CD4-positive, alpha-beta T cell treated with Interleukin-6 for 4 hours (primary cell): ENCODE results near the gene NDE1.
A peak's percentile ranks its signal among the peaks of the same experiment; 100 is the strongest.
"Not testable (repeated sequence)": the region's sequence is repeated elsewhere in the genome, so short reads cannot be mapped to it uniquely, and the experiment has no call there.

Experiments used
- DNase-seq: peaks from one replicate; pipeline ENCODE4 v3.0.0-alpha.2; 2020; ENCODE audit warnings: mixed read lengths

The NDE1 gene

DNA sequence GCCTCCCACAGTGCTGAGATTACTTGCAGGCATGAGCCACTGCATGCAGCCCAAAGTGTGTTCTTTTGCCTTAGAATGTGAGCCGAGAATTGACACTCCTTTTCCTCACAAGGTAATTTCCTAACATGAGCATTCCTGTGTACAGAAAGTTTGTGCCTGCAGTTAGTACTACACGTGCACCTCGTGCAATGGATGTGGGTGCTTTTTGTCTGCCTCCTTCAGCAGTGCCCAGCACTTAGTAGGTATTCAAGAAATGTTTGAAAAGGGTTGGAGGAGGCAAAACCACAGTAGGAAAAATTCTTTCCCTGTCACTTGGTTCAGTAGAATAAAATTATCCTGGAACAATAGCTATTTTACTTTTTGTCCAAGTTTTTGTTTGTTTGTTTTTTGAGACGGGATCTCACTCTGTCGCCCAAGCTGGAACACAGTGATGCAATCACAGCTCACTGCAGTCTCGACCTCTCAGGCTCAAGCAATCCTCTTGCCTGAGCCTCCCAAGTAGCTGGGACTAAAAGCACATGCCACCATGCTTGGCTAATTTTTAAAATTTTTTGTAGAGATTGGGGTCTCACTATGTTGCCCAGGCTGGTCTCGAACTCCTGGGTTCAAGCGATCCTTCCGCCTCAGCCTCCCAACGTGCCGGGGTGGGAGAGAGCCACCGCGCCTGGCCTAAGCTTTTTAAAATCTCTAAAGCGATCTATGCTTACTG lies 2.4 kb downstream of the NDE1 start:
- no peak for DNase-seq

DNA sequence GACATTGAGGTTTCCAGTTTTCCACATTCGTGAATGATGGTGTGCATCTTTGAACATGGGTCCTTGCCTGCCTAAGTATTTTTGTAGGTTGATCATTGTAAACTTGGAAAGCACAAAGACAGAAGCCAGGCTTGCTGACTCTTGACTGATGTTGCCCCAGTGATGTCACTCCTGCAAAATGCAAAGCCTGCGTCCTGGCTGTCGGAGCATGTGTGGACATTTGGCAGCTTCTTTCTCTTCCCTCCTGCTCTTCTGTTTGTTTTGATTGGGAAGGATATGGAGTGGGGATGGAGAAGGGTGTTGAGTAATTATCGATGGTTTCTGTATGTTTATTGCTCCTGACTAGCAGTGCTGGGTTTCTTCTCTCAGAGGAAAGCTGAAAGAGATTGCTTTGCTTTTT lies 3.2 kb downstream of the NDE1 start:
- no peak for DNase-seq

DNA sequence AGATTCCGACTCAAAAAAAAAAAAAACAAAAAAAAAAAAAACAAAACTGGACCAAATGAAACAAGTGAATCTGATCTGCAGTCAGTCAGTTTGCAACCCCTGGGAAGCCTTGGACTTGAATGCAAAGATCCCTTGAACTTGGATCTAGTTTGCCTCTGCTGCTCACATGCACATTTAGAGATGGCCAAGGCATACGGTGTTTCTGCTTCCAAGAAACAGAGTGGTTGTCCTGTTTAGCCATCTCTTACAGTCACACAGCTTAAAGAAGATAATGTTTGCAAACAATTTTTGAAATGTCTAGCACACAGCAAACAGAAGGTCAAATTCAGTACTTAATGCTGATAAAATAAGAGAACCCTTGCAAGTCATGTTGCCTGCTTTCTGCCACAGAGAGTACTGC lies 4.5 kb downstream of the NDE1 start:
- DNase-seq: no peak

DNA sequence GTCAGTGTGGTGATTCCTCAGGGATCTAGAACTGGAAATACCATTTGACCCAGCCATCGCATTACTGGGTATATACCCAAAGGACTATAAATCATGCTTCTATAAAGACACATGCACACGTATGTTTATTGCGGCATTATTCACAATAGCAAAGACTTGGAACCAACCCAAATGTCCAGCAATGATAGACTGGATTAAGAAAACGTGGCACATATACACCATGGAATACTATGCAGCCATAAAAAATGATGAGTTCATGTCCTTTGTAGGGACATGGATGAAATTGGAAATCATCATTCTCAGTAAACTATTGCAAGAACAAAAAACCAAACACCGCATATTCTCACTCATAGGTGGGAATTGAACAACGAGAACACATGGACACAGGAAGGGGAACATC lies 5.5 kb downstream of the NDE1 start:
- DNase-seq: not testable (repeated sequence)

- DNase-seq: no peak
Observed at GRCh38 chr16:15658149-15658548, 8.1 kb downstream of the NDE1 start.

DNA sequence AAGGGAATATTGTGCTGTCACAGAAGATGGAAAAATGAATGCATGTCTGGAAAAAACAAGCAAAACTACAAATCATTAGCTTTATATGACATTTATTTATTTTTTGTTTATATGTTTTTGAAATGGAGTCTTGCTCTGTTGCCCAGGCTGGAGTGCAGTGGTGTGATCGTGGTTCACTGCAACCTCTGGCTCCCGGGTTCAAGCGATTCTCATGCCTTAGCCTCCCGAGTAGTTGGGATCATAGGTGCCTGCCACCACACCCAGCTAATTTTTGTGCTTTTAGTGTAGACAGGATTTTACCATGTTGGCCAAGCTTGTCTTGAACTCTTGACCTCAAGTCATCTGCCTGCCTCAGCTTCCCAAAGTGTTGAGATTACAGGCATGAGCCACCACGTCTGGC lies 8.5 kb downstream of the NDE1 start:
- DNase-seq: no peak

GRCh38 chr16:15660203-15660601 lies 10.2 kb downstream of the NDE1 start:
- DNase-seq: no peak

DNA sequence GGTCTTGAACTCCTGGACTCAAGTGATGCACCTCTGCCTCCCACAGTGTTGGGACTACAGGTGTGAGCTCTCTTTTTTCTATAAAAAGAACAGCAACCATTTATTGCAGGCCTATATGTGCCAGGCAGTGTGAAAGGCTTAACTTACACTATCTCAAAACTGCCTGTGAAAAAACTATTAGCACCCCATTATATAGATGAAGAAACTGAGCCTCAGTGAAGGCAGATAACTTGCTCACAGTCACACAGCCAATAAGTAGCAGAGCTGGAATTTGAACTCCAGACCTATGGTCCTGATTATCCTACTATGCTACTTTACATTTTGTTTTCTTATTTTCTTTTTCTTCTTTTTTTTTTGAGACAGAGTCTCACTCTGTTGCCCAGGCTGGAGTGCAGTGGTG lies 15.1 kb downstream of the NDE1 start:
- DNase-seq: no peak

- DNase-seq: no peak
Observed at GRCh38 chr16:15667091-15667742, 17.2 kb downstream of the NDE1 start.

- DNase-seq: no peak
Observed at GRCh38 chr16:15671530-15672117, 21.6 kb downstream of the NDE1 start.

GRCh38 chr16:15672127-15672513 lies 22.1 kb downstream of the NDE1 start:
- DNase-seq: not testable (repeated sequence)

GRCh38 chr16:15672514-15673167 lies 22.6 kb downstream of the NDE1 start:
- peak; percentile 87 for DNase-seq

DNA sequence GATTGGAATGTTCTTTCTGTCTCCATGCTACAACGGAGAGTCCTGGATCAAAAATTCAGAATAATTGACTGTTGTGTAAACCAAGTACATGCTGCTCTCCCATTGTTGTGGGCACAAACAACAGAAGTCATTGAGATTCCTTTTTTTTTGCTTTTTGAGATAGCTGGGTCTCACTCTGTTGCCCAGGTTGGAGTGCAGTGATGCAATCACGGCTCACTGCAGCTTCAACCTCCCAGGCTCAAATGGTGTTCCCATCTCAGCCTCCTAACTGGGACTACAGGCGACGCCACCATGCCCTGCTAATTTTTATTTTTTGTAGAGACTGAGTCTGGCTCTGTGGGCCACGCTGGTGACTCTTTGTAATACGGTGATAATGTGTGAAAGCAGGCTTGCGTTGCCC lies 24.5 kb downstream of the NDE1 start:
- DNase-seq: no peak

GRCh38 chr16:15676506-15676905 lies 26.5 kb downstream of the NDE1 start:
- no peak for DNase-seq

DNA sequence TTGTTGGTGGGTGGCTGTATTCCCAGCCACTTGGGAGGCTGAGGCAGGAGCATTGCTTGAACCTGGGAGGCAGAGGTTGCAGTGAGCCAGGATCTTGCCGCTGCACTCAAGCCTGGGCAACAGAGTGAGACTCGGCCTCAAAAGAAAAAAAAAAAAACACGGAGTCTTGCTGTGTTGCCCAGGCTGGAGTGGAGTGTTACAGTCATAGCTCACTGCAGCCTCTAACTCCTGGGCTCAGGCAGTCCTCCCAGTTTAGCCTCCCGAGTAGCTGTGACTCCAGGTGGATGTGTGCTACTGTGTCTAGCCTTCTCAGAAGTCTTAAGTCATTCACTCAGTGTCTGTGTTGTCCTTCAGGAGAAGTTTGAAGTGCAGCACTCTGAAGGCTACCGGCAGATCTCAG lies 27.4 kb downstream of the NDE1 start:
- DNase-seq: no peak

DNA sequence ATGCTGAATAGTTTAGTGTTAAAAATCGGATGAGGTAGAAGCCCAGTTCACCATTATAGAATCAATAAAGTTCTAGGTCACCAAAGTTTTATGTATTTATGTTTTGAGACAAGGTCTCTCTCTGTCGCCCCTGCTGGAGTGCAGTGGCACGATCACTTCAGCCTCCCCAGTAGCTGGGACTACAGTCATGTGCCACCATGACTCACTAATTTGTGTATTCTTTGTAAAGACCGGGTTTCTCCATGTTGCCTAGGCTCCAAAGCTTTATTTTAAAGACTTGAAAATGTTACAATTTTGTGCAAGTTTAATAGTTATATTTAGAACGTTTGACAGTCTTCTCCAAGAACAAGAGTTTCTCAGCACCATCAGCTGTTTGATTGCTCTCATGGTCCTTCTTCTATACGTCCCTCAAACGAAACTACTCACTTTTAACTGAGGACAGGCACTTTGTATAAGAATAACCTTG lies 32.1 kb downstream of the NDE1 start:
- DNase-seq: peak; percentile 45

DNA sequence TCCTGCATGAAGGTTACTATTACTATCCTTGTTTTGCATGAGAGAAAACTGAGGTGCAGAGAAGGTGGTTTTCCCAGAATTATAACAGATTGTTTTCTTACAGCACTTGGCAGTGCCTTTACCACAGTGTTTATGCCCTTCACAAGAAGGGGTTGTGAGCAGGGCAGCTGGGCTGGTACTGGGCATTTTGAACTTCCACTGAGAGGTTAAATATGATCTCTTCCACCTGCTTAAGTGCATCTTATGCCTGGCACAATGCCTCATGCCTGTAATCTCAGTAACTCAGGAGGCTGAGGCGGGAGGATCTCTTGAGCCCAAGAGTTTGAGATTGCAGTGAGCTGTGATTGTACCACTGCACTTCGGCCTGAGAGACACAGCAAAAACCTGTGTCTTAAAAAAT lies 36.2 kb downstream of the NDE1 start:
- no peak for DNase-seq

- no peak for DNase-seq
Observed at GRCh38 chr16:15689290-15689689, 39.2 kb downstream of the NDE1 start.

GRCh38 chr16:15690296-15690695 lies 40.3 kb downstream of the NDE1 start:
- no peak for DNase-seq

DNA sequence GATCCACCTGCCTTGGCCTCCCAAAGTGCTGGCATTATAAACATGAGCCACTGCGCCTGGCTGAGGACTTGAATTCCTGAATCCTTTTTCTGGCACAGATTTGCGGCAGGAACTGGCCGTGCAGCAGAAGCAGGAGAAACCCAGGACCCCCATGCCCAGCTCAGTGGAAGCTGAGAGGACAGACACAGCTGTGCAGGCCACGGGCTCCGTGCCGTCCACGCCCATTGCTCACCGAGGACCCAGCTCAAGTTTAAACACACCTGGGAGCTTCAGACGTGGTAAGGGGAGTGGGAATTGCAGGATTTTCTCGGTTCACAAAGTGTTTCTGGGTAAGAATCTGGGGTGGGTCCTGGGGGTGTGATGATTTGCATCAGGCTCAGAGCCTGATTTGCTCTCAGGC lies 41.0 kb downstream of the NDE1 start:
- no peak for DNase-seq

GRCh38 chr16:15692508-15692907 lies 42.5 kb downstream of the NDE1 start:
- not testable (repeated sequence) for DNase-seq

DNA sequence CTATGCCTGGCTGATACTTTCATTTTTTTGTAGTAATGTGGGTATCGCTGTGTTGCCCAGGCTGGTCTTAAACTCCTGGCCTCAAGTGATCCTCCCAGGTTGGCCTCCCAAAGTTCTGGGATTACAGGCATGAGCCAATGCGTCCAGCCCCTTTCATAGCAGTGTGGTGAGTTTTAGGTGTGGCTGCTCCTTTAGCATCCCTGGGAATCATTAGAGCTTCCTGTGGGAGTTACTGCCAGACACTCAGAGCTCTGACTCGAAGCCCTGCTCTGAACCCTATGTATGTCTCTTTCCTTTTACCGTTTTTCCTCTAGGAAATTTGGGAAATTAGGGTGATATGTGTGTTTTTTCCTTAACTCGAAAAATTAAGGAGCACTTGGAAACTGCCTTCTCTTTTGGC lies 44.5 kb downstream of the NDE1 start:
- DNase-seq: no peak

- DNase-seq: no peak
Observed at GRCh38 chr16:15699819-15700218, 49.8 kb downstream of the NDE1 start.

- no peak for DNase-seq
Observed at GRCh38 chr16:15701367-15701766, 51.3 kb downstream of the NDE1 start.
